Lower leg skin (tissue), 4 donors: ENCODE results near the gene CITED1. TPM values are rescaled to one million over a fixed set of nuclear protein-coding genes. Genes with fewer than 3 reads are reported as not detected.
A peak's percentile ranks its signal among the peaks of the same experiment; 100 is the strongest.

Experiments used
- DNase-seq, 2 donors: peaks; one replicate each; pipeline ENCODE4 v3.0.0-alpha.2; 2019; ENCODE audit warnings: low spot score in 2 of 2
- H3K4me3 ChIP-seq: fragments of 200-600 bp; sonication (generic); 2 replicates; pipeline ENCODE4 v1.5.1; 2017; ENCODE audit warnings: mild to moderate bottlenecking, low read depth; ENCODE audit not compliant: poor library complexity, severe bottlenecking
- CTCF ChIP-seq, 3 donors: fragments of 450-650 bp; IDR thresholded peaks; one replicate each; pipeline ENCODE4 v1.5.1; 2016; ENCODE audit warnings: antibody characterized with exemption in 3 of 3, mild to moderate bottlenecking in 3 of 3, moderate library complexity in 2 of 3
- POLR2A ChIP-seq, 2 donors: fragments of 450-650 bp; IDR thresholded peaks; one replicate each; pipeline ENCODE4 v1.6.1; 2016 to 2017; ENCODE audit warnings: antibody characterized with exemption in 2 of 2, mild to moderate bottlenecking in 1 of 2, moderate library complexity in 1 of 2
- WGBS, 2 donors: methylation state at CpG; one replicate each; pipeline ENCODE4 v1.1.5; 2018; 5-methylcytosine and 5-hydroxymethylcytosine counted together
- intact Hi-C: fragments of 100-400 bp; cut with DNase I; formaldehyde crosslinking; loops from one replicate; pipeline ENCODE4 v1.15.0; 2023; ENCODE audit warnings: low total_unique reads
- total RNA-seq, 4 donors: library from RNA; depleted of rRNA; stranded (reverse); fragments of >200 nt; gene quantifications; one replicate each; pipeline ENCODE4 v1.1.0, GENCODE V29; 2016

CITED1 gene
- total RNA-seq, 4 donors from 2014 or later = 0.96 to 2.7 (median 1.3) TPM; not detected in 1

DNA sequence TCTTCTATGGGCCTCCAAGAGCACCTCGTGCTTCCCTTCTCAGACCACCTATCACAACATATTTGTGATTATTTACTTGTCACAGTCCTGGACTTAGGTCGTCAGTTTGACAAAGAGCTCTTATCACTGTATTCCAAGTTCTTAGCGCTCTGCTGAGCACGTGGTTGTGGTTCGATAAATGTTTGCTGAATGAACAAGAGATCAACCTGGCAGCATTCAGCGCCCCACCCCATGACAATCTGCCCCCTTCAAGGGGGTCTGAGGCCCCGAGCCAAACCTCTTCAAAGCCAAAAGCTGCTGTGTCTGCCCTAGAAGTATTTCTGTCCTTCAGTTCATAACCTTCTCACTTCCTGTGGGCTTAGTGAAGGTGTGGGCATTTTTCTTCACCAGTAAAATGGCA, 43.6 kb downstream of the CITED1 start:
- intact Hi-C loops = no loop called here
- TF ChIP-seq POLR2A (IDR thresholded peaks at IDR 0.05) (no peak), CTCF (IDR thresholded peaks at IDR 0.05) (no peak)
- DNase-seq = no peak
- WGBS, 2 donors = 82% methylated on average over 7 of the region's 7 CpGs
- H3K4me3 ChIP-seq = no peak overlapping the region

- no peak overlapping the region for H3K4me3 ChIP-seq
- intact Hi-C loops = no loop called here
- TF ChIP-seq CTCF (IDR thresholded peaks at IDR 0.05) (no peak), POLR2A (IDR thresholded peaks at IDR 0.05) (no peak)
- WGBS, 2 donors = 85 to 94% methylated on average over 4 of the region's 4 CpGs
- DNase-seq = peak in 1 of 2 donors; percentile 40
These were observed 45.3 kb downstream of the CITED1 start for GRCh38 chrX:72260448-72260847.

DNA sequence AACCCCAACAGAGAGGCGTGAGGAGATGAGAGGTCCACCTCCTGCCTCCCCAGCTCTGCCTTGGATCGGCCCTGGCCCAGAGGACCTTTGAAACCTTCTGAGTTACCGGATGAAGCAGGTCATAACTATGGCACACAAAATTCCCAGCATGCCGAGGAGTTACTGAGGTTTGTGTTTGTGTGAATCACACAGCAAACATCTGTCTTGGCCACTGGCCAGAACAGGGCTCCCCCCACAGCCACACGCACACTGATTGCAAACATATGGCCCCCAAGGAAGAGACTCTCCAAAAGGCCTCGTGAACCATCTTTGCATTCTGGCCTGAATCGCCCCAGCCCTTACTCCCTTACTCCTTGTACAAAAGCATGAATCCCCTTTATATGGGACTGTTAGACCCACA, 47.5 kb downstream of the CITED1 start:
- intact Hi-C loops = no loop called here
- H3K4me3 ChIP-seq = no peak overlapping the region
- 64 to 75% methylated on average over 7 of the region's 7 CpGs for WGBS, 2 donors
- TF ChIP-seq POLR2A (IDR thresholded peaks at IDR 0.05) (no peak), CTCF (IDR thresholded peaks at IDR 0.05) (no peak)
- DNase-seq = no peak

GRCh38 chrX:72255864-72256263, 49.9 kb downstream of the CITED1 start:
- H3K4me3 ChIP-seq = no peak overlapping the region
- intact Hi-C loops = no loop called here
- 67 to 75% methylated on average over 7 of the region's 7 CpGs for WGBS, 2 donors
- DNase-seq = no peak
- no peak for TF ChIP-seq CTCF (IDR thresholded peaks at IDR 0.05)
- no peak for TF ChIP-seq POLR2A (IDR thresholded peaks at IDR 0.05)

DNA sequence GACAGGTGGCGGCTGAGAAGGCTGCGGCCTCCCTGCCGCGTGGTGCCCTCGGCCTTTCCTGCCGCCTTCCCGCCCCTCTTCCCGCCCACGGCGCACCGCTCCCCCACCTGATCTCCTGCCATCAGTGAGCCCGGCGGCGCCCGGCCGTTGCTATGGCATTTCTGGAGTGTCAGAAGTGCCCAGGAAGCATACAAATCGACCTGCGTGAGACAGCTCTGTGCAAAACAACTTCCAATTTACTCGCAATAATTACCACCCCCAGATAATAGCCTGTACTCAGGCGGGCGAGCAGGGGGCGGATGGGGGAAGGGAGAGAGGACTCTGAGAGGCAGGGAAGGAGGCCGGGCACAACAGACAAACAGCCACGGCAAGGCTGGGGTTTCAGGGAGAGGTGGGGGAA, 50.3 kb downstream of the CITED1 start:
- TF ChIP-seq CTCF (IDR thresholded peaks at IDR 0.05) (no peak), POLR2A (IDR thresholded peaks at IDR 0.05) (no peak)
- intact Hi-C loops = no loop called here
- 14 to 24% methylated on average over 15 to 24 of the region's 24 CpGs for WGBS, 2 donors
- H3K4me3 ChIP-seq = no peak overlapping the region
- no peak for DNase-seq

DNA sequence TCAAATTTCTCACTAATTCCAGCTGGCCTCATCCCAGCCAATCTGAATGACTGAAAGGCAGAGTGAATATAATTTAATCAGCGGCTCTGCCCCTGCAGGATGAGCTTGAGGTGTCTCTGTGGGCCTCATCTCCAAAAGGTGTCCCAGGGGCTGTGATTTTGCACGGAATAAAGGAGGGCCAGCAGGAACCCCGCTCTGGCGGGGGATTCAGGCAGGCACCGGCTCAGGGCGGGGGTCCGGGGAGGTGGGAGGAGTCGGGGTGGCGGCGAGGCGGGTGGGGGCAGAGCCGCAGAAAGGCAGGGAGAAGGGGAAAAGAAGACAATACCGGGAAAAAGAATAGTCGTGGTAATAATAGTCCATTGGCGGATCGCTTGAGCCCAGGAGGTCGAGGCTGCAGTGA, 50.9 kb downstream of the CITED1 start:
- no peak overlapping the region for H3K4me3 ChIP-seq
- intact Hi-C loops = no loop called here
- WGBS, 2 donors = 15 to 33% methylated on average over 12 to 17 of the region's 17 CpGs
- TF ChIP-seq POLR2A (IDR thresholded peaks at IDR 0.05) = no peak
- TF ChIP-seq CTCF (IDR thresholded peaks at IDR 0.05) = no peak
- DNase-seq = no peak
